Activated CD4-positive, alpha-beta T cell treated with anti-CD3 and anti-CD28 coated beads, Interleukin-2, amount 50 U/mL, for 48 hours (primary cell): ENCODE results near the gene CHST10.
A peak's percentile ranks its signal among the peaks of the same experiment; 100 is the strongest.
"Not testable (repeated sequence)": the region's sequence is repeated elsewhere in the genome, so short reads cannot be mapped to it uniquely, and the experiment has no call there.

Experiments used
- DNase-seq, 2 experiments: peaks; one replicate each; pipeline ENCODE4 v3.0.0-alpha.2; 2020

CHST10 gene

GRCh38 chr2:100416935-100417710, at the start of gene CHST10:
CHST10 (minus strand) TSS chr2:100417668; CDS start chr2:100406675, 10,993 bp downstream.
- DNase-seq: peak; percentile 57 to 66

GRCh38 chr2:100460904-100461530, 43.5 kb upstream of the CHST10 start:
- DNase-seq: no peak

- not testable (repeated sequence) for DNase-seq
Measured at GRCh38 chr2:100456357-100456756, 38.9 kb upstream of the CHST10 start.

- no peak for DNase-seq
Measured at GRCh38 chr2:100453853-100454252, 36.4 kb upstream of the CHST10 start.

GRCh38 chr2:100451734-100452133, 34.3 kb upstream of the CHST10 start:
- DNase-seq: no peak

- no peak for DNase-seq
Measured at GRCh38 chr2:100451092-100451491, 33.6 kb upstream of the CHST10 start.

GRCh38 chr2:100446696-100447095, 29.2 kb upstream of the CHST10 start:
- DNase-seq: no peak

GRCh38 chr2:100437751-100438150, 20.3 kb upstream of the CHST10 start:
- DNase-seq: no peak

- DNase-seq: no peak
Measured at GRCh38 chr2:100429726-100430125, 12.3 kb upstream of the CHST10 start.

GRCh38 chr2:100427627-100428258, 10.3 kb upstream of the CHST10 start:
- peak; percentile 74 to 81 for DNase-seq

- DNase-seq: no peak
Measured at GRCh38 chr2:100427111-100427510, 9.6 kb upstream of the CHST10 start.

GRCh38 chr2:100426384-100426720, 8.9 kb upstream of the CHST10 start:
- no peak for DNase-seq

- DNase-seq: no peak
Measured at GRCh38 chr2:100425573-100426383, 8.3 kb upstream of the CHST10 start.

GRCh38 chr2:100425107-100425506, 7.6 kb upstream of the CHST10 start:
- no peak for DNase-seq

- DNase-seq: no peak
Measured at GRCh38 chr2:100424277-100424875, 6.9 kb upstream of the CHST10 start.

- no peak for DNase-seq
Measured at GRCh38 chr2:100423631-100424030, 6.2 kb upstream of the CHST10 start.

GRCh38 chr2:100422320-100423055, 5.0 kb upstream of the CHST10 start:
- no peak for DNase-seq

GRCh38 chr2:100419915-100420314, 2.4 kb upstream of the CHST10 start:
- DNase-seq: no peak

GRCh38 chr2:100418406-100418962, 1.0 kb upstream of the CHST10 start:
- no peak for DNase-seq

- no peak for DNase-seq
Measured at GRCh38 chr2:100417711-100418124, 250 bp upstream of the CHST10 start.

- no peak for DNase-seq
Measured at GRCh38 chr2:100416397-100416934, 1.0 kb downstream of the CHST10 start.
